ENCODE results near the gene C2orf76.

DNA sequence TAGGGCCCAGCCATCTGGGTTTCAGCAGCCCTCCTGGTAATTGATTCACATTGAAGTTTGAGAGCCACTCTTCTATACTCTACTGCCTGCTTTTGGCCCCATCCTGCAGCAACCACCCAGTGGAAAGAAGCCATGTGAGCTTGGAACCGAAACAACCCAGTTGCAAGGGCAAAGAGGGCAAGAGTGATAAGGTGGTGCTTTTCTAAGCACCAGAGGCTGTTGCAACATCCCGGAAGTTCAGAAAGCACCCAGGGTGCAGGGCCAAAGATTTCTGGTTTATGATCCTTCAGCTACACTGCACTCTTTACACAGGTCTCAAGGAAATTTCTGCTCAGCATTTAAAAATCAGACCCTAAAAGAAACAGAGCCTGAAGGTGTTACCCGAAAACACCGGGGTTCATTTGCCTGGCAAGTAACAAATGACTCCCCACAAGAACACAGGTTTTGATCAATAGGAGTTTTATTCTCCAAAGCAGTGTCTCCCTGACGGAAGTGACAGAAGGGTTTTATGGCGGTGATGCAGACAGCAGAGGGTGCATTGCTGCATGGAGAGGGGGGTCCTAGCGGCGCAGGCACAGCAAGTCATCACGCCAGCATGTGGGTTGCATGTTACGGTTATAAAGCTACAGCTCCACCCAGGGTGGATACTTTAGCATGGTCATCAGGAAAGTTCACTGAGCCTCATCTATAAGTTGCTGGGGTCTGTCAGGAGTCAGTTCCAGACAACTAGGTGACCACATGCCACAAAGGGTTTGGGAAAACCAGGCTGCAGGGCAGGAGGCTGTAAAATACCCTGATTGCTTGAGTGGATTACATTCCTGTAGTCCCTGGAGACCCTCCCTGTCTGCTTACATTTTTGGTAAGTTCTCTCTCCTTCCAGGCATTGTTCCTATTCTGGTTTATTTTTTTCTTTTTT is 36.3 kb upstream of the C2orf76 start:
- TF ChIP-seq, protein P1, sequence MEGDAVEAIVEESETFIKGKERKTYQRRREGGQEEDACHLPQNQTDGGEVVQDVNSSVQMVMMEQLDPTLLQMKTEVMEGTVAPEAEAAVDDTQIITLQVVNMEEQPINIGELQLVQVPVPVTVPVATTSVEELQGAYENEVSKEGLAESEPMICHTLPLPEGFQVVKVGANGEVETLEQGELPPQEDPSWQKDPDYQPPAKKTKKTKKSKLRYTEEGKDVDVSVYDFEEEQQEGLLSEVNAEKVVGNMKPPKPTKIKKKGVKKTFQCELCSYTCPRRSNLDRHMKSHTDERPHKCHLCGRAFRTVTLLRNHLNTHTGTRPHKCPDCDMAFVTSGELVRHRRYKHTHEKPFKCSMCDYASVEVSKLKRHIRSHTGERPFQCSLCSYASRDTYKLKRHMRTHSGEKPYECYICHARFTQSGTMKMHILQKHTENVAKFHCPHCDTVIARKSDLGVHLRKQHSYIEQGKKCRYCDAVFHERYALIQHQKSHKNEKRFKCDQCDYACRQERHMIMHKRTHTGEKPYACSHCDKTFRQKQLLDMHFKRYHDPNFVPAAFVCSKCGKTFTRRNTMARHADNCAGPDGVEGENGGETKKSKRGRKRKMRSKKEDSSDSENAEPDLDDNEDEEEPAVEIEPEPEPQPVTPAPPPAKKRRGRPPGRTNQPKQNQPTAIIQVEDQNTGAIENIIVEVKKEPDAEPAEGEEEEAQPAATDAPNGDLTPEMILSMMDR (IDR thresholded peaks at IDR 0.05; ENCODE audit: poor library complexity, severe bottlenecking) = no peak
- TF ChIP-seq SMC3 (conservative IDR thresholded peaks at IDR 0.05; ENCODE audit: poor library complexity) (no peak), EZH2 (IDR thresholded peaks at IDR 0.05; ENCODE audit: borderline replicate concordance, insufficient read depth, low read length, poor library complexity, severe bottlenecking) (no peak), EP300 (conservative IDR thresholded peaks at IDR 0.05; ENCODE audit: poor library complexity, severe bottlenecking) (no peak)
